Testis (tissue), 3 donors: Measurements from ENCODE around the gene SLF2. TPM values are rescaled to one million over a fixed set of nuclear protein-coding genes. Genes with fewer than 3 reads are reported as not detected.

Experiments used
- DNase-seq: peaks from one replicate; pipeline ENCODE4 v3.0.0-alpha.2; 2019
- H3K27ac ChIP-seq, 2 donors: fragments of 200-600 bp; sonication (generic); one replicate each; pipeline ENCODE4 v1.5.1; 2019
- H3K27me3 ChIP-seq: fragments of 200-600 bp; sonication (generic); one replicate; pipeline ENCODE4 v1.5.1; 2019
- H3K36me3 ChIP-seq: fragments of 200-600 bp; sonication (generic); one replicate; pipeline ENCODE4 v1.5.1; 2017; ENCODE audit warnings: low read depth; ENCODE audit errors: missing control alignments
- H3K4me1 ChIP-seq: fragments of 200-600 bp; sonication (generic); one replicate; pipeline ENCODE4 v1.5.1; 2019
- H3K4me3 ChIP-seq, 2 donors: fragments of 200-600 bp; sonication (generic); one replicate each; pipeline ENCODE4 v1.5.1; 2017 to 2019
- H3K9me3 ChIP-seq: fragments of 200-600 bp; sonication (generic); one replicate; pipeline ENCODE4 v1.5.1; 2017
- CTCF ChIP-seq, 3 experiments: fragments of 450-650 bp in 2 of 3; fragments of 200-600 bp in 1 of 3; sonication (generic) in 1 of 3; IDR thresholded peaks; one replicate each; pipeline ENCODE4 v1.5.1; 2016 to 2019; ENCODE audit warnings: antibody characterized with exemption in 3 of 3, mild to moderate bottlenecking in 2 of 3, moderate library complexity in 1 of 3
- POLR2A ChIP-seq: fragments of 450-650 bp; IDR thresholded peaks from one replicate; pipeline ENCODE4 v1.6.1; 2017; ENCODE audit warnings: antibody characterized with exemption, mild to moderate bottlenecking, moderate library complexity
- WGBS, 2 donors: methylation state at CpG; one replicate each; pipeline ENCODE4 v1.1.5; 2018; 5-methylcytosine and 5-hydroxymethylcytosine counted together
- intact Hi-C: fragments of 100-400 bp; cut with DNase I; formaldehyde crosslinking; loops from one replicate; pipeline ENCODE4 v1.15.1; 2023; ENCODE audit warnings: low total_unique reads
- polyA plus RNA-seq: library from polyadenylated mRNA; stranded (reverse); fragments of 350-450 nt; fragmentation: Illumina TruSeq; extraction: RNeasy Lipid Tissue Mini Kit (QIAGEN cat#74804); gene quantifications from one replicate; pipeline ENCODE4 v1.2.3, GENCODE V29; 2014; ENCODE audit warnings: low read depth, low replicate concordance; ENCODE audit not compliant: insufficient read depth
- total RNA-seq, 2 donors: library from RNA; depleted of rRNA; stranded (reverse); fragments of >200 nt; gene quantifications; one replicate each; pipeline ENCODE4 v1.2.3, GENCODE V29; 2016

The SLF2 gene
- total and polyA plus RNA-seq, 3 donors from 2014 or later = 42.6 to 171 (median 150) TPM

GRCh38 chr10:100901051-100901450 lies 11.7 kb upstream of the SLF2 start:
- no peak for DNase-seq
- H3K27me3 ChIP-seq = no peaks in the 10 kb centered on the region
- 59 to 73% methylated on average over 6 of the region's 6 CpGs for WGBS, 2 donors
- H3K4me3 ChIP-seq = no peak overlapping the region
- peaks cover 13% of the 10 kb centered on the region for H3K4me1 ChIP-seq
- no peak overlapping the region for H3K27ac ChIP-seq
- no peaks in the 10 kb centered on the region for H3K36me3 ChIP-seq
- TF ChIP-seq CTCF (IDR thresholded peaks at IDR 0.05) (no peak), POLR2A (no peak)
- intact Hi-C loops = no loop called here
- no peaks in the 10 kb centered on the region for H3K9me3 ChIP-seq

- DNase-seq = no peak
- 32 to 74% methylated on average over 7 of the region's 7 CpGs for WGBS, 2 donors
- H3K4me1 ChIP-seq = peaks cover 17% of the 10 kb centered on the region
Measured at GRCh38 chr10:100902622-100903021, 10.1 kb upstream of the SLF2 start.

GRCh38 chr10:100904917-100905316 lies 7.8 kb upstream of the SLF2 start:
- Histone ChIP-seq H3K36me3 (no peaks in the 10 kb centered on the region), H3K9me3 (no peaks in the 10 kb centered on the region), H3K27me3 (no peaks in the 10 kb centered on the region), H3K27ac (no peak overlapping the region), H3K4me1 (peaks cover 35% of the 10 kb centered on the region), H3K4me3 (no peak overlapping the region)
- no peak for DNase-seq
- TF ChIP-seq POLR2A = no peak
- intact Hi-C loops = no loop called here
- WGBS, 2 donors = 42 to 59% methylated on average over 2 of the region's 2 CpGs

More at GRCh38 chr10:100902622-100903021, 10.1 kb upstream of the SLF2 start:
- Histone ChIP-seq H3K9me3 (no peaks in the 10 kb centered on the region), H3K27ac (no peak overlapping the region), H3K4me3 (no peak overlapping the region), H3K36me3 (no peaks in the 10 kb centered on the region), H3K27me3 (no peaks in the 10 kb centered on the region)
- intact Hi-C loops = no loop called here
- no peak for TF ChIP-seq CTCF (IDR thresholded peaks at IDR 0.05)
- TF ChIP-seq POLR2A = no peak

GRCh38 chr10:100907175-100907574 lies 5.6 kb upstream of the SLF2 start:
- peaks cover 45% of the 10 kb centered on the region for H3K4me1 ChIP-seq
- 39 to 67% methylated on average over 1 of the region's 1 CpG for WGBS, 2 donors

GRCh38 chr10:100907773-100908363 lies 4.9 kb upstream of the SLF2 start:
- no peak for DNase-seq
- Histone ChIP-seq H3K27ac (peak overlapping the region in 1 of 2 donors; percentile 93), H3K4me3 (no peak overlapping the region), H3K9me3 (no peaks in the 10 kb centered on the region), H3K27me3 (no peaks in the 10 kb centered on the region), H3K4me1 (peaks cover 43% of the 10 kb centered on the region), H3K36me3 (no peaks in the 10 kb centered on the region)
- intact Hi-C loops = no loop called here
- 80 to 88% methylated on average over 4 of the region's 4 CpGs for WGBS, 2 donors
- TF ChIP-seq CTCF (IDR thresholded peaks at IDR 0.05) (no peak), POLR2A (no peak)

More at GRCh38 chr10:100907175-100907574, 5.6 kb upstream of the SLF2 start:
- H3K4me3 ChIP-seq = no peak overlapping the region
- TF ChIP-seq POLR2A (no peak), CTCF (IDR thresholded peaks at IDR 0.05) (no peak)
- H3K36me3 ChIP-seq = no peaks in the 10 kb centered on the region
- no peak overlapping the region for H3K27ac ChIP-seq
- intact Hi-C loops = no loop called here
- H3K27me3 ChIP-seq = no peaks in the 10 kb centered on the region
- no peaks in the 10 kb centered on the region for H3K9me3 ChIP-seq
- no peak for DNase-seq
